Left lung (tissue), 14 donors: ENCODE measurements around the gene LIN9. TPM values are rescaled to one million over a fixed set of nuclear protein-coding genes. Genes with fewer than 3 reads are reported as not detected.

Source experiments
- ATAC-seq: fragments of 200-7000 bp; cut with Tn5 transposase; one replicate; pipeline ENCODE4 v1.9.1; 2020; ENCODE audit warnings: moderate library complexity
- DNase-seq, 4 donors: peaks; one replicate each; pipeline ENCODE4 v3.0.0-alpha.2; 2013 to 2020
- H3K27ac ChIP-seq, 2 donors: fragments of 200-600 bp; sonication (generic) in 1 of 2; one replicate each; pipeline versions ENCODE4 v1.5.0 to v1.8.0; 2020 to 2021
- H3K27me3 ChIP-seq, 2 donors: fragments of 200-600 bp; sonication (generic) in 1 of 2; one replicate each; pipeline versions ENCODE4 v1.5.0 to v1.8.0; 2020 to 2021
- H3K36me3 ChIP-seq, 2 donors: fragments of 200-600 bp; sonication (generic) in 1 of 2; one replicate each; pipeline versions ENCODE4 v1.5.0 to v1.8.0; 2020 to 2021
- H3K4me1 ChIP-seq, 2 donors: fragments of 200-600 bp; one replicate each; pipeline ENCODE4 v1.8.0; 2021
- H3K4me3 ChIP-seq, 2 donors: fragments of 200-600 bp; sonication (generic) in 1 of 2; one replicate each; pipeline versions ENCODE4 v1.5.0 to v1.8.0; 2020 to 2021; ENCODE audit warnings: mild to moderate bottlenecking in 1 of 2
- H3K9me3 ChIP-seq, 2 donors: fragments of 200-600 bp; sonication (generic) in 1 of 2; one replicate each; pipeline versions ENCODE4 v1.5.0 to v1.8.0; 2020 to 2021
- intact Hi-C, 2 donors: fragments of 100-400 bp; cut with DNase I; formaldehyde crosslinking; loops; one replicate each; pipeline versions ENCODE4 v1.11.2 to v1.14.2; 2022
- long read RNA-seq, 12 donors: library from polyadenylated mRNA in 2 of 12; unstranded in 2 of 12; transcript quantifications; one replicate each; pipeline ENCODE4 v2.0.0 and lab custom pipeline, GENCODE V29; 2019 to 2026
- polyA plus RNA-seq, 6 donors: library from polyadenylated mRNA; unstranded; fragments of 120-200 nt; gene quantifications; one replicate each; pipeline ENCODE4 v1.2.1, GENCODE V29; 2013; ENCODE audit not compliant: insufficient read length in 6 of 6
- total RNA-seq, 2 donors: library from RNA; stranded (reverse); fragmentation: NEBNext Ultra II Directional; extraction: Animal tissue kit (Norgen Biotek cat#: 25700); gene quantifications; one replicate each; pipeline ENCODE4 v1.2.1, GENCODE V29; 2021
- TF ChIP-seq, protein P1 (sequence below), 2 donors: fragments of 200-600 bp; sonication (generic) in 1 of 2; IDR thresholded peaks; one replicate each; pipeline versions ENCODE4 v1.5.0 to v1.8.0; 2021; ENCODE audit warnings: antibody characterized with exemption in 2 of 2
- donor health status: DM: no; HTN: yes; CAD: no.
- donor health status: DM: no; HTN: no; CAD: no.

LIN9 gene, protein sequence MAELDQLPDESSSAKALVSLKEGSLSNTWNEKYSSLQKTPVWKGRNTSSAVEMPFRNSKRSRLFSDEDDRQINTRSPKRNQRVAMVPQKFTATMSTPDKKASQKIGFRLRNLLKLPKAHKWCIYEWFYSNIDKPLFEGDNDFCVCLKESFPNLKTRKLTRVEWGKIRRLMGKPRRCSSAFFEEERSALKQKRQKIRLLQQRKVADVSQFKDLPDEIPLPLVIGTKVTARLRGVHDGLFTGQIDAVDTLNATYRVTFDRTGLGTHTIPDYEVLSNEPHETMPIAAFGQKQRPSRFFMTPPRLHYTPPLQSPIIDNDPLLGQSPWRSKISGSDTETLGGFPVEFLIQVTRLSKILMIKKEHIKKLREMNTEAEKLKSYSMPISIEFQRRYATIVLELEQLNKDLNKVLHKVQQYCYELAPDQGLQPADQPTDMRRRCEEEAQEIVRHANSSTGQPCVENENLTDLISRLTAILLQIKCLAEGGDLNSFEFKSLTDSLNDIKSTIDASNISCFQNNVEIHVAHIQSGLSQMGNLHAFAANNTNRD
- 1 to 10 TPM; 3.7 to 3.8 TPM for total RNA-seq
- 10 to 100 TPM in 5 of 6 donors, 1 to 10 TPM in 1; 9.6 to 14.7 (median 12.9) TPM for polyA plus RNA-seq
- long read RNA-seq, donor 1, partial matches to known transcripts = 0 of 2 reads
- long read RNA-seq, donor 1, other reads (novel, unspliced or antisense) = 0 of 2 reads
- long read RNA-seq, donor 2 = 0 reads
- long read RNA-seq, donor 3, partial matches to known transcripts = 0 of 2 reads
- long read RNA-seq, donor 3, other reads (novel, unspliced or antisense) = 0 of 2 reads
- long read RNA-seq, donor 4, partial matches to known transcripts = 1 of 1 reads
- long read RNA-seq, donor 4, other reads (novel, unspliced or antisense) = 0 of 1 reads
- long read RNA-seq, donor 5, partial matches to known transcripts = 0 of 1 reads
- long read RNA-seq, donor 5, other reads (novel, unspliced or antisense) = 0 of 1 reads
- long read RNA-seq, donor 6, partial matches to known transcripts = 0 of 1 reads
- long read RNA-seq, donor 6, other reads (novel, unspliced or antisense) = 0 of 1 reads
- long read RNA-seq, donor 7, partial matches to known transcripts = 0 of 2 reads
- long read RNA-seq, donor 7, other reads (novel, unspliced or antisense) = 0 of 2 reads
- long read RNA-seq, donor 8, partial matches to known transcripts = 0 of 1 reads
- long read RNA-seq, donor 8, other reads (novel, unspliced or antisense) = 0 of 1 reads
- long read RNA-seq, donor 9 = 0 reads
- long read RNA-seq, donor 10 = 0 reads
- long read RNA-seq, donor 11, partial matches to known transcripts = 0 of 2 reads
- long read RNA-seq, donor 11, other reads (novel, unspliced or antisense) = 0 of 2 reads
- long read RNA-seq, donor 12 = 0 reads

DNA sequence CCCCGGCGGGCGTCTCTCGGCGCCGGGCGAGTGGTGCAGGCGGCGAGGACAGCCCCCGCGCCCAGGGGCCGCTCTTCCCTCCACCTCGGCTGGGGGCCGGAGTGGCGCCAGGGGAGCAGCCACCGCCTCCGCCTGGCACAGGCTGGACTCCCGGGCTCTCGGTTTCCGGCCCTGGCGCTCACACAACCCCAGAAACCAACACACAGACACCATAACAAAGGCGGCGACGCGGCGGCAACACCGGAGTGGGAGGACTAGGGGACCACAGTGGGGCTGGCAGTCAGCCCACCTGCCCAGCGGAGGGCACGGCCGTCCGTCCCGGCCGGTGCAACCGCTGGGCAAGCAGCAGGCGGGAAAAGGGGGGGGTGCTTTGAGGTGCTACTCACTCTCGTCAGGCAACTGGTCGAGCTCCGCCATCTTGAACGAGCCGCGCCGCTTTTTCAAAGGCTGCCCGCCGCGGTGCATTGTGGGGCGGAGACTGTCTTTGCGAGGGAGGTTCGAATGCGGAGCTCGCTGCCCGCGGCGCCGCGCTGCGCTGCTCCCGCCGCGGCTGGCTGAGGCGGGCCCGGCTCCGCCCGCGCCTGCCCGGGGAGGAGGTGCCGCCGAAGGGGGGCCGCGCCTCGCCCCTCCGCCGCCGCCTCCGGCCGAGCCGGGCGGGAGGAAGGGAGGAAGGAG, at the start of gene LIN9:
Gene LIN9, minus strand, starts transcription at position 442 of the 675 bp plus-strand sequence. Its CDS starts 25 bp downstream, at position 417.
- no peaks in the 10 kb centered on the region for H3K9me3 ChIP-seq
- DNase-seq (peak; percentile 88 to 98 (median 92)), ATAC-seq (peak; percentile 96)
- intact Hi-C loops = no loop called here
- peaks cover 0 to 23% of the 10 kb centered on the region in 2 donors for H3K4me1 ChIP-seq
- TF ChIP-seq, protein P1, sequence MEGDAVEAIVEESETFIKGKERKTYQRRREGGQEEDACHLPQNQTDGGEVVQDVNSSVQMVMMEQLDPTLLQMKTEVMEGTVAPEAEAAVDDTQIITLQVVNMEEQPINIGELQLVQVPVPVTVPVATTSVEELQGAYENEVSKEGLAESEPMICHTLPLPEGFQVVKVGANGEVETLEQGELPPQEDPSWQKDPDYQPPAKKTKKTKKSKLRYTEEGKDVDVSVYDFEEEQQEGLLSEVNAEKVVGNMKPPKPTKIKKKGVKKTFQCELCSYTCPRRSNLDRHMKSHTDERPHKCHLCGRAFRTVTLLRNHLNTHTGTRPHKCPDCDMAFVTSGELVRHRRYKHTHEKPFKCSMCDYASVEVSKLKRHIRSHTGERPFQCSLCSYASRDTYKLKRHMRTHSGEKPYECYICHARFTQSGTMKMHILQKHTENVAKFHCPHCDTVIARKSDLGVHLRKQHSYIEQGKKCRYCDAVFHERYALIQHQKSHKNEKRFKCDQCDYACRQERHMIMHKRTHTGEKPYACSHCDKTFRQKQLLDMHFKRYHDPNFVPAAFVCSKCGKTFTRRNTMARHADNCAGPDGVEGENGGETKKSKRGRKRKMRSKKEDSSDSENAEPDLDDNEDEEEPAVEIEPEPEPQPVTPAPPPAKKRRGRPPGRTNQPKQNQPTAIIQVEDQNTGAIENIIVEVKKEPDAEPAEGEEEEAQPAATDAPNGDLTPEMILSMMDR (IDR thresholded peaks at IDR 0.05) = no peak
- peak within 1 kb of the TSS; percentile 57 to 71 for H3K27ac ChIP-seq
- H3K27me3 ChIP-seq = peaks cover 0 to 3% of the 10 kb centered on the region in 2 donors
- peak within 1 kb of the TSS; percentile 79 to 93 for H3K4me3 ChIP-seq
- no peaks in the 10 kb centered on the region for H3K36me3 ChIP-seq

DNA sequence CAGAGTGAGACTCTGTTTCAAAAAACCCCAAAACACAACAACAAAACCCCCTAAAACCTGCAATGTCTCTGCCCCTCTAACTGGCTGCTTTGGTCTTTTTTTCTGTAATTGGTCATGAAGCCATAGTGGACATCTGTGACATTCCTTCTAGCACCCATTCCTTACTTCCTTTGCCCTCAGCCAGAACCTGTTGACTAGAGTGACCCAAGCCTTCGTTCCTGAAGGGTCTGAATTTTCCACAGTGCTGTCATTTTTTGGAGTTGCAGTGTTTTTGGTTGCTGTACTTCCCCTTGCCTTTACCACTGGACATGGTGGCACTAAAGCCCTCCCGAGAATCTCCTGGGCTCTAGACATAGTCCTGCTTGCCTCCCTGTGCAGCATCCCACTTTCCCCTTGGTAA, 48.5 kb upstream of the LIN9 start:
- Histone ChIP-seq H3K4me3 (no peak overlapping the region), H3K4me1 (no peaks in the 10 kb centered on the region), H3K27me3 (no peaks in the 10 kb centered on the region), H3K27ac (no peak overlapping the region), H3K9me3 (no peaks in the 10 kb centered on the region), H3K36me3 (peaks cover 0 to 67% of the 10 kb centered on the region in 2 donors)
- TF ChIP-seq, protein P1 (IDR thresholded peaks at IDR 0.05) = no peak
- intact Hi-C loops = no loop called here
- ATAC-seq (no peak), DNase-seq (no peak)

DNA sequence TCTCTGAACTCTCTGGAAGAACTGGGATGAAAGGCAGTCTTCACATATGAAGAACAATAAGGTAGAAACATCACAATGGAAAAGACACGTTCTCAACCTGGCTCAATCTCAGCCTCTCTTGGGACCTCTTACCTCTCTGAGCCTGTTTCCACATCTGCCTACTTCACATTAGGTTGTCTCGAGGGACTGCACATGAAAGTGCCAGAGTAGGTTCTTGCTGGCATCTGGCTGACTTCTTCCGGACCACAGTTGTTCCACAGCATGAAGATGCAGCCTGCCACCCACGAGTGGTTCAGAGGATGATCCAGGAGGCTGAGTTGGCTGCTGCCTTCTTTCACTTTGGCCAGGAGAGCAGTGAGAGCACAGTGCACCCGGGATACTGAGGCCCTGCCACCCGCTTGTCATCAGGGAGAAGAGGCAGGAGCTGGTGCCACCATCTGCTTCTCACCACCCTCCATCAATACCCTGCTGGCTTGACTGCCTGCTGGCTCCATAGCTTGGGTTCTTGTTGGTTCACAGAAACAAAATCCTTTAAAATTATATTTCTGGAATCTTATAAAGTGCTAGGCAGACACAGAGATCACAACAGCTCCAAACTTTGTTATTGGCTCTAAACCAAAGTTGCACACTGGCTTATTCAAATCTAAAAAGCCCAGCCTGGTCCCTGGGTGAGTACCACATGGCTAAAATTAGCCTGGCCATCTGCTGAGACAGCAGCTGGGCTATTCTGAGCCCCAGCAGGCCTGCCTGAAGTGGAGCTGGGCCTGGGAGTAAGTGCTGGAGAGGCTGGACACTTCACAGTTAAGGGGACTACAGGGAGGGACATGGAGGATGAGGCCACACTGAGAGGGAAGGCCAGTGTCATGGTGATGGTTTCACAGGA, 46.9 kb upstream of the LIN9 start:
- Histone ChIP-seq H3K27me3 (no peaks in the 10 kb centered on the region), H3K4me3 (no peak overlapping the region), H3K4me1 (no peaks in the 10 kb centered on the region), H3K36me3 (peaks cover 0 to 51% of the 10 kb centered on the region in 2 donors), H3K9me3 (no peaks in the 10 kb centered on the region), H3K27ac (no peak overlapping the region)
- DNase-seq = peak in 1 of 4 donors; percentile 30
- intact Hi-C loops = no loop called here
- TF ChIP-seq, protein P1 (IDR thresholded peaks at IDR 0.05) = no peak
- no peak for ATAC-seq

DNA sequence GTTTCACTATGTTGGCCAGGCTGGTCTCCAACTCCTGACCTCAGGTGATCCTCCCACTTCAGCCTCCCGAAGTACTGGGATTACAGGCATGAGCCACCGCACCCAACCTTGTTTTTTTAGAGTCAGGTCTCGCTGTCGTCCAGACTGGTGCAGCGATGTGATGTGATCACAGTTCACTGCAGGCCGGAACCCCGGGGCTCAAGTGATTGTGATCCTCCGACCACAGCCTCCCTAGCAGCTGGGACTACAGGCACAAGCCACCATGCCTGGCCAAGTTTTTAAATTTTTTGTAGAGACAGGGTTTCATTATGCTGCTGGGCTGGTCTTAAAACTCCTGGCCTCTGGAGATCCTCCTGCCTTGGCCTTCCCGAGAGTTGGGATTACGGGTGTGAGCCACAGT, 46.1 kb upstream of the LIN9 start:
- intact Hi-C loops = no loop called here
- Histone ChIP-seq H3K27me3 (no peaks in the 10 kb centered on the region), H3K4me1 (no peaks in the 10 kb centered on the region), H3K4me3 (no peak overlapping the region), H3K27ac (no peak overlapping the region), H3K36me3 (peaks cover 0 to 43% of the 10 kb centered on the region in 2 donors), H3K9me3 (no peaks in the 10 kb centered on the region)
- TF ChIP-seq, protein P1 (IDR thresholded peaks at IDR 0.05) = no peak
- DNase-seq = no peak
- no peak for ATAC-seq
